Memory B cell (primary cell): ENCODE data around the gene ITPKB.

ENCODE experiments used
- ATAC-seq: fragments of 150-1000 bp; cut with Tn5 transposase; 2 replicates; pipeline ENCODE4 v1.10.0; 2021; ENCODE audit warnings: low read depth, mild to moderate bottlenecking, moderate library complexity
- DNase-seq, 2 donors: peaks; one replicate each; pipeline ENCODE4 v3.0.0; 2022; ENCODE audit warnings: low spot score in 2 of 2
- H3K27ac Mint-ChIP-seq: one replicate; pipeline ENCODE4 v1.8.0; 2022; ENCODE audit warnings: mild to moderate bottlenecking, moderate library complexity, mixed read lengths
- H3K27me3 Mint-ChIP-seq: one replicate; pipeline ENCODE4 v1.8.0; 2022; ENCODE audit warnings: mixed read lengths
- H3K36me3 Mint-ChIP-seq: one replicate; pipeline ENCODE4 v1.8.0; 2022; ENCODE audit warnings: mild to moderate bottlenecking, mixed read lengths
- H3K4me1 Mint-ChIP-seq: one replicate; pipeline ENCODE4 v1.8.0; 2022; ENCODE audit warnings: mixed read lengths
- H3K4me3 Mint-ChIP-seq: one replicate; pipeline ENCODE4 v1.8.0; 2022; ENCODE audit warnings: mild to moderate bottlenecking, moderate library complexity, mixed read lengths
- H3K9me3 Mint-ChIP-seq: one replicate; pipeline ENCODE4 v1.8.0; 2022; ENCODE audit warnings: mixed read lengths

ITPKB gene

GRCh38 chr1:226597616-226598454 lies 141.2 kb downstream of the ITPKB start:
- Mint-ChIP-seq H3K9me3 (peaks cover 2% of the 10 kb centered on the region), H3K4me1 (peaks cover 5% of the 10 kb centered on the region), H3K4me3 (no peak overlapping the region), H3K27ac (no peak overlapping the region), H3K27me3 (peaks cover 8% of the 10 kb centered on the region), H3K36me3 (no peaks in the 10 kb centered on the region)
- ATAC-seq: no peak
- DNase-seq: no peak

- H3K9me3 Mint-ChIP-seq: peaks cover 2% of the 10 kb centered on the region
- peaks cover 5% of the 10 kb centered on the region for H3K4me1 Mint-ChIP-seq
- no peak overlapping the region for H3K4me3 Mint-ChIP-seq
- no peaks in the 10 kb centered on the region for H3K36me3 Mint-ChIP-seq
- ATAC-seq (no peak), DNase-seq (no peak)
- no peak overlapping the region for H3K27ac Mint-ChIP-seq
- peaks cover 9% of the 10 kb centered on the region for H3K27me3 Mint-ChIP-seq
These were observed 142.4 kb downstream of the ITPKB start for GRCh38 chr1:226596531-226597165.

GRCh38 chr1:226593541-226593940 lies 145.5 kb downstream of the ITPKB start:
- Mint-ChIP-seq H3K36me3 (no peaks in the 10 kb centered on the region), H3K4me1 (peaks cover 5% of the 10 kb centered on the region), H3K27ac (no peak overlapping the region), H3K27me3 (peaks cover 17% of the 10 kb centered on the region), H3K4me3 (no peak overlapping the region), H3K9me3 (peaks cover 2% of the 10 kb centered on the region)
- DNase-seq: no peak
- no peak for ATAC-seq

GRCh38 chr1:226590614-226591013 lies 148.5 kb downstream of the ITPKB start:
- no peak for ATAC-seq
- Mint-ChIP-seq H3K4me1 (no peaks in the 10 kb centered on the region), H3K27me3 (peaks cover 14% of the 10 kb centered on the region), H3K9me3 (peaks cover 2% of the 10 kb centered on the region), H3K27ac (no peak overlapping the region), H3K36me3 (no peaks in the 10 kb centered on the region), H3K4me3 (no peak overlapping the region)
- no peak for DNase-seq

- no peak overlapping the region for H3K4me3 Mint-ChIP-seq
- no peak overlapping the region for H3K27ac Mint-ChIP-seq
- H3K4me1 Mint-ChIP-seq: peaks cover under 1% of the 10 kb centered on the region
- H3K9me3 Mint-ChIP-seq: no peaks in the 10 kb centered on the region
- DNase-seq: no peak
- H3K36me3 Mint-ChIP-seq: no peaks in the 10 kb centered on the region
- no peak for ATAC-seq
- peaks cover 12% of the 10 kb centered on the region for H3K27me3 Mint-ChIP-seq
These were observed 149.9 kb downstream of the ITPKB start for GRCh38 chr1:226589008-226589733.

- Mint-ChIP-seq H3K9me3 (no peaks in the 10 kb centered on the region), H3K4me3 (no peak overlapping the region), H3K27me3 (peaks cover 12% of the 10 kb centered on the region), H3K27ac (no peak overlapping the region), H3K36me3 (no peaks in the 10 kb centered on the region), H3K4me1 (peaks cover 3% of the 10 kb centered on the region)
- ATAC-seq (no peak), DNase-seq (no peak)
These were observed 150.6 kb downstream of the ITPKB start for GRCh38 chr1:226588484-226588883.

- peaks cover 10% of the 10 kb centered on the region for H3K27me3 Mint-ChIP-seq
- ATAC-seq: no peak
These were observed 152.2 kb downstream of the ITPKB start for GRCh38 chr1:226586650-226587422.

GRCh38 chr1:226586116-226586515 lies 153.0 kb downstream of the ITPKB start:
- Mint-ChIP-seq H3K27ac (no peak overlapping the region), H3K4me1 (peaks cover 3% of the 10 kb centered on the region), H3K9me3 (no peaks in the 10 kb centered on the region), H3K27me3 (peaks cover 9% of the 10 kb centered on the region), H3K4me3 (no peak overlapping the region), H3K36me3 (no peaks in the 10 kb centered on the region)
- DNase-seq (no peak), ATAC-seq (no peak)

More at GRCh38 chr1:226586650-226587422, 152.2 kb downstream of the ITPKB start:
- Mint-ChIP-seq H3K4me3 (no peak overlapping the region), H3K9me3 (no peaks in the 10 kb centered on the region), H3K36me3 (no peaks in the 10 kb centered on the region), H3K4me1 (peaks cover 3% of the 10 kb centered on the region), H3K27ac (no peak overlapping the region)
- DNase-seq: no peak

- peaks cover 6% of the 10 kb centered on the region for H3K27me3 Mint-ChIP-seq
- peaks cover 2% of the 10 kb centered on the region for H3K36me3 Mint-ChIP-seq
- ATAC-seq (no peak), DNase-seq (no peak)
- H3K27ac Mint-ChIP-seq: no peak overlapping the region
- no peak overlapping the region for H3K4me3 Mint-ChIP-seq
- no peaks in the 10 kb centered on the region for H3K9me3 Mint-ChIP-seq
- H3K4me1 Mint-ChIP-seq: peaks cover 3% of the 10 kb centered on the region
These were observed 154.9 kb downstream of the ITPKB start for GRCh38 chr1:226584164-226584563.

- no peak for ATAC-seq
- H3K27me3 Mint-ChIP-seq: peaks cover 6% of the 10 kb centered on the region
- no peak overlapping the region for H3K4me3 Mint-ChIP-seq
These were observed 156.1 kb downstream of the ITPKB start for GRCh38 chr1:226582966-226583365.

More at GRCh38 chr1:226582966-226583365, 156.1 kb downstream of the ITPKB start:
- Mint-ChIP-seq H3K27ac (no peak overlapping the region), H3K4me1 (peaks cover 3% of the 10 kb centered on the region), H3K9me3 (no peaks in the 10 kb centered on the region), H3K36me3 (peaks cover 2% of the 10 kb centered on the region)
- DNase-seq: no peak
